ENCODE data around the gene ARMC6.
"Not testable (repeated sequence)": the region's sequence is repeated elsewhere in the genome, so short reads cannot be mapped to it uniquely, and the experiment has no call there.

ARMC6 gene

DNA sequence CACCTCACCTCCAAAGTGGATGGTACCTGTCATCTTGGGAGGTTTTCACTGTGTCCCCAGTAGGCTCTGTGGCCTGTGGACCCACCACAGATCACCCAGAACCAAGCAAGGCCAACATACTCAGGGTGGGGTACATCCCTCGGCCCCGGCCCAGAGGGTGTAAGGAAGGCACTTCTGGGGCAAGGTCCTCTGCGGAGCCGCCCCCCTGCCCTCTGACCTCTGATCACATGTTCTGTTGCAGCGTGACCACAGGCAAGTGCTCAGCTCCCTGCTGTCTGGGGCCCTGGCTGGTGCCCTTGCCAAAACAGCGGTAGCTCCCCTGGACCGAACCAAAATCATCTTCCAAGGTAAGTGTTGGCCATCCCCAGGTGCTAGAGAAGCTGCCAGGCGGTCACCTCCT is 68.1 kb downstream of the ARMC6 start:
- in situ Hi-C loops (cut with MboI; ENCODE audit: low sequenced_read_pairs): no loop called here

DNA sequence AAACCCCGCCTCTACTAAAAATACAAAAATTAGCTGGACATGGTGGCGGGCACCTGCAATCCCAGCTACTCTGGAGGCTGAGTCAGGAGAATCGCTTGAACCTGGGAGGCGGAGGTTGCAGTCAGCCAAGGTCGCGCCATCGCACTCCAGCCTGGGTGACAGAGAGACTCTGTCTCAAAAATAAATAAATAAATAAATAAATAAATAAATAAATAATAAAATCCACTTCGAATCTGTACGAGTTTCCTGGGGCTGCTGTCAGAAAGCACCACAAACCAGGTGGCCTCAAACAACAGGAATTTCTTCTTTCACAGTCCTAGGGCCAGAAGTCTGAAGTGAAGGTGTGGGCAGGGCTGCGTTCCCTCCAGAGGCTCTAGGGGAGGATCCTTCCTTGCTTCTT is 69.2 kb downstream of the ARMC6 start:
- in situ Hi-C loops (cut with MboI; ENCODE audit: low sequenced_read_pairs): not testable (repeated sequence)

DNA sequence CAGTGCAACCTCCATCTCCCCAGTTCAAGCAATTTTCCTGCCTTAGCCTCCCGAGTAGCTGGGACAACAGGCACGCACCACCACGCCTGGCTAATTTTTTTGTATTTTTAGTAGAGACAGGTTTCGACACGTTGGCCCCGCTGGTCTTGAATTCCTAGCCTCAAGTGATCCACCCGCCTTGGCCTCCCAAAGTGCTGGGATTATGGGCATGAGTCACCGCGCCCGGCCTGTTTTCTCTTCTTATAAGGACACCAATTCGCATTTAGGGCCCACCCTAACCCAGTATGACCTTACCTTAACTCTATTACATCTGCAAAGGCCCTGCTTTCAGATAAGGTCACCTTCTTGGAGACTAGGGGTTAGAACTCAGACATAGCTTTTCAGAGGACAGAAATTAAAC is 69.8 kb downstream of the ARMC6 start:
- in situ Hi-C loops (cut with MboI; ENCODE audit: low sequenced_read_pairs): no loop called here

DNA sequence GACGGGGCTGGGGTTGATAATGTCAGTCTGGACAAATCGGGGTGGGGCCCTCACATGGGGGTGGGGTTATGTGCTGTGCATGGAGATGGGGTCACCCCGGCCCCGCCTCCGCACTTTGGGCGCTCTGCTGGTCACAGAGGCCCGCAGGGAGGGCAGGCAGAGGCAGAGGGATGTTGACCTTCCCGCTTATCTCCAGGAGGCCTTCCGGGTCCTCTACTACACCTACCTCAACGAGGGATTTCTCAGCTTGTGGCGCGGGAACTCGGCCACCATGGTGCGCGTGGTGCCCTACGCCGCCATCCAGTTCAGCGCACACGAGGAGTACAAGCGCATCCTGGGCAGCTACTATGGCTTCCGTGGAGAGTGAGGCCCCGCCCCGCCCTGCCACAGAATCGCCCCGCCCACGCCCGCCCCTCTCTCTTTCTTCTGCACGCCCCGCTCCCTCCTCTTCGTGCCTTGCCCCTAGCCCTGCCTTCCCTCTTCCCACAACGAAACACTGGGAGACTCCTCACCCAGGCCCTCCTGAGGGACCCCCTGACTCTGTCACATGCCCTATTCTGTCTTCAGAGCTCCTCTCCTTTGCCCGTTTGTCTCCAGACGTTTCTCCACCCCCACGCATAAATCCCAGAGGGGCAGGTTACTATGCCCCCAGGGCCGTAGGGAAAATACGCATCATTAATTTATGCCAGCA is 72.1 kb downstream of the ARMC6 start:
- in situ Hi-C loops (cut with MboI; ENCODE audit: low sequenced_read_pairs): no loop called here

DNA sequence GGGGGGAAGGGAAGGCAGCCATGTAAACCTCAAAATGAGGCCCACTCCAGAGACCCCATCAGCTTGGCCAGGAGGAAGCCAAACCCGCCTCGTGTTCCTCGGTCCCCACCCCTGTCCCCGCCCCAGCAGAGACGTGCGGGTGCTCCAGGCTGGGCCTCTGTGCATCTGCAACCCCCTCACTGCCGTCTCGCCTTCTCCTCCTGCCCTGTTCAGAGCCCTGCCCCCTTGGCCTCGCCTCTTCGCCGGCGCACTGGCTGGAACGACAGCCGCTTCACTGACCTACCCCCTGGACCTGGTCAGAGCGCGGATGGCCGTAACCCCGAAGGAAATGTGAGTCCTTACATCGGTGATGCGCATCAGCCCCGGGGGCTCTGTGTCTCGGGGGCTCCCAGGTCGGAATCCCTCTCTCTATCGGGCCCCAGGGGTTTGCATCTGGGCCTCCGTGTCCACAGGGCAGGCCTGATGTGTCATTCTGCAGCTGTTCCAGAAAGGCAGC is 72.7 kb downstream of the ARMC6 start:
- in situ Hi-C loops (cut with MboI; ENCODE audit: low sequenced_read_pairs): no loop called here

DNA sequence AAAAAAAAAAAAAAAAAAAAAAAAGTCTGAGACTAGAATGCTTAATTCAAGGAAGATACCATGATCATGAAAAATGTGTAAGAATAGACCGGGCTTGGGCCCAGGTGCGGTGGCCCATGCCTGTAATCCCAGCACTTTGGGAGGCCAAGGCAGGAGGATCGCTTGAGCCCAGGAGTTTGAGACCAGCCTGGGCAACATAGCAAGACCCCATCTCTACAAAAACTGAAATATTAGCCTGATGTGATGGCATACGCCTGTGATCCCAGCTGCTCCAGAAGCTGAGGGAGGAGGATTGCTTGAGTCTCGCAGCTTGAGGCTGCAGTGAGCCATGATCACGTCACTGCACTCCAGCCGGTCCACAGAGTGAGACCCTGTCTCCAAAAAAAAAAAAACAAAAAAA is 73.5 kb downstream of the ARMC6 start:
- in situ Hi-C loops (cut with MboI; ENCODE audit: low sequenced_read_pairs): not testable (repeated sequence)

DNA sequence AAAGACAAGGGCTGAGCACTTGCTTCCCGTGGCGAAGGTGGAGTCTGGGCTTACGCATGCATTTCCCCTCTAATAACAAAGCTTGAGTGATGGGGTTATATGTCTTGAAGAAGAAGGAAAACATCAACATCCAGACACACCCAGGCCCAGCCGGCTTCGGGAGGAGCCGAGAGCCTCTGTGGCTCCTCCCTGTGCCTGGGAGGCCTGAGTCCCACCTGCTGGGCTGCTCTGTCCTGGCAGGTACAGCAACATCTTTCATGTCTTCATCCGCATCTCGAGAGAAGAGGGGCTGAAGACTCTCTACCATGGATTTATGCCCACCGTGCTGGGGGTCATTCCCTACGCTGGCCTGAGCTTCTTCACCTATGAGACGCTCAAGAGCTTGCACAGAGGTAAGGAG is 74.3 kb downstream of the ARMC6 start:
- in situ Hi-C loops (cut with MboI; ENCODE audit: low sequenced_read_pairs): no loop called here

Measured in HL-60/S4 (cell line).